ENCODE measurements around the gene LSP1. TPM values are rescaled to one million over a fixed set of nuclear protein-coding genes. Genes with fewer than 3 reads are reported as not detected.

Gene LSP1
- total and polyA plus RNA-seq, 7 donors, result 8.7 to 80.2 (median 32.7) TPM

GRCh38 chr11:1890856-1891830 lies 38.3 kb downstream of the LSP1 start:
- DNase-seq, result peak; percentile 66
- intact Hi-C loops (cut with DNase I), result no loop called here
- WGBS, 2 donors, result 63 to 79% methylated on average over 34 of the region's 34 CpGs
- no peaks in the 10 kb centered on the region for H3K4me1 ChIP-seq
- TF ChIP-seq POLR2AphosphoS5 (IDR thresholded peaks at IDR 0.05) (no peak), POLR2A (IDR thresholded peaks at IDR 0.05) (no peak), EP300 (IDR thresholded peaks at IDR 0.05) (no peak)
- TF ChIP-seq, protein P1, sequence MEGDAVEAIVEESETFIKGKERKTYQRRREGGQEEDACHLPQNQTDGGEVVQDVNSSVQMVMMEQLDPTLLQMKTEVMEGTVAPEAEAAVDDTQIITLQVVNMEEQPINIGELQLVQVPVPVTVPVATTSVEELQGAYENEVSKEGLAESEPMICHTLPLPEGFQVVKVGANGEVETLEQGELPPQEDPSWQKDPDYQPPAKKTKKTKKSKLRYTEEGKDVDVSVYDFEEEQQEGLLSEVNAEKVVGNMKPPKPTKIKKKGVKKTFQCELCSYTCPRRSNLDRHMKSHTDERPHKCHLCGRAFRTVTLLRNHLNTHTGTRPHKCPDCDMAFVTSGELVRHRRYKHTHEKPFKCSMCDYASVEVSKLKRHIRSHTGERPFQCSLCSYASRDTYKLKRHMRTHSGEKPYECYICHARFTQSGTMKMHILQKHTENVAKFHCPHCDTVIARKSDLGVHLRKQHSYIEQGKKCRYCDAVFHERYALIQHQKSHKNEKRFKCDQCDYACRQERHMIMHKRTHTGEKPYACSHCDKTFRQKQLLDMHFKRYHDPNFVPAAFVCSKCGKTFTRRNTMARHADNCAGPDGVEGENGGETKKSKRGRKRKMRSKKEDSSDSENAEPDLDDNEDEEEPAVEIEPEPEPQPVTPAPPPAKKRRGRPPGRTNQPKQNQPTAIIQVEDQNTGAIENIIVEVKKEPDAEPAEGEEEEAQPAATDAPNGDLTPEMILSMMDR (IDR thresholded peaks at IDR 0.05), result no peak
- no peaks in the 10 kb centered on the region for H3K9me3 ChIP-seq
- no peak overlapping the region for H3K27ac ChIP-seq
- no peaks in the 10 kb centered on the region for H3K36me3 ChIP-seq
- no peaks in the 10 kb centered on the region for H3K27me3 ChIP-seq
- no peak overlapping the region for H3K4me3 ChIP-seq

DNA sequence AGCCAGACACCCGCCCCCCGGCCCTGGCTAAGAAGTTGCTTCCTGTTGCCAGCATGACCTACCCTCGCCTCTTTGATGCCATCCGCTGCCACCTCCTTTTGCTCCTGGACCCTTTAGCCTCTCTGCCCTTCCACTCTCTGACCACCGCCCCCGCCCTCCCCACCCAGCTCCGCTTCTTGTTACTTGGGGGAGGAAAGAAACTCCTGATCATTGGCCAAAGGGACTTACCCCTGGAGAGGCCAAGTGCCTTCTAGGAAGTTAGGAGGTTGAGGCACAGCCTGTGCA lies 38.9 kb downstream of the LSP1 start, which contains the start of gene PRR33:
Gene PRR33 (minus strand): TSS at position 65 of the 285 bp plus-strand sequence. CDS start 1,311 bp downstream, outside the sequence.
- no peak within 1 kb of the TSS for H3K4me3 ChIP-seq
- no peak within 1 kb of the TSS for H3K27ac ChIP-seq
- H3K9me3 ChIP-seq, result no peaks in the 10 kb centered on the region
- TF ChIP-seq EP300 (IDR thresholded peaks at IDR 0.05) (no peak), POLR2AphosphoS5 (IDR thresholded peaks at IDR 0.05) (no peak)
- intact Hi-C loops (cut with DNase I), result no loop called here
- WGBS, 2 donors, result 78 to 83% methylated on average over 7 of the region's 7 CpGs
- no peaks in the 10 kb centered on the region for H3K27me3 ChIP-seq
- no peaks in the 10 kb centered on the region for H3K4me1 ChIP-seq
- no peak for DNase-seq
- no peaks in the 10 kb centered on the region for H3K36me3 ChIP-seq

DNA sequence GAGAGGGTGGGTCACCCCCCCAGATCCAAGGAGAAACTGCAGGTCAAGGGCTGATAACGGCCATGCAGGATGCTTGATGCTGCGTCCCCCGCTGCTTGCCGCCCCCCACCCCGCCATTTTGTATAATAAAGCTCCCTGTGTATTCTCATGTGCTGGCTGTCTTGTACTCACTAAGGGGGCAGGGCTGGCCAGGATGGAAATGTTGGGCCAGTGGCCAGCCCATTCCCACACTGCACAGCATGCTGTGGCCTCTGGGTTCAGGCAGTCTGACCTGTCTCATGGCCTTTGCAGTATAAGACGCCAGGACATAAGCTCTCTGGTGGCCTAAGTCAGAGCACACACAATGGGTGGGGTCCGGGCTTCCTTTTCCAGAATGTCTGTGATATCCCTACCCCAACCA lies 39.2 kb downstream of the LSP1 start:
- H3K9me3 ChIP-seq, result no peaks in the 10 kb centered on the region
- intact Hi-C loops (cut with DNase I), result no loop called here

GRCh38 chr11:1892558-1892957 lies 39.7 kb downstream of the LSP1 start:
- Histone ChIP-seq H3K27me3 (no peaks in the 10 kb centered on the region), H3K9me3 (no peaks in the 10 kb centered on the region), H3K36me3 (no peaks in the 10 kb centered on the region), H3K27ac (no peak overlapping the region), H3K4me1 (no peaks in the 10 kb centered on the region), H3K4me3 (no peak overlapping the region)
- WGBS, 2 donors, result 66 to 91% methylated on average over 5 of the region's 5 CpGs
- no peak for TF ChIP-seq POLR2A (IDR thresholded peaks at IDR 0.05)
- TF ChIP-seq EP300 (IDR thresholded peaks at IDR 0.05), result no peak
- TF ChIP-seq, protein P1 (IDR thresholded peaks at IDR 0.05), result no peak
- TF ChIP-seq POLR2AphosphoS5 (IDR thresholded peaks at IDR 0.05), result no peak
- intact Hi-C loops (cut with DNase I), result no loop called here
- no peak for DNase-seq

More for the DNA sequence above, 39.2 kb downstream of the LSP1 start:
- TF ChIP-seq POLR2AphosphoS5 (IDR thresholded peaks at IDR 0.05) (no peak), EP300 (IDR thresholded peaks at IDR 0.05) (no peak), POLR2A (IDR thresholded peaks at IDR 0.05) (no peak)
- TF ChIP-seq, protein P1 (IDR thresholded peaks at IDR 0.05), result no peak
- H3K4me3 ChIP-seq, result no peak overlapping the region
- no peaks in the 10 kb centered on the region for H3K36me3 ChIP-seq
- H3K27ac ChIP-seq, result no peak overlapping the region
- H3K27me3 ChIP-seq, result no peaks in the 10 kb centered on the region
- WGBS, 2 donors, result 92 to 93% methylated on average over 7 of the region's 7 CpGs
- no peak for DNase-seq
- no peaks in the 10 kb centered on the region for H3K4me1 ChIP-seq

DNA sequence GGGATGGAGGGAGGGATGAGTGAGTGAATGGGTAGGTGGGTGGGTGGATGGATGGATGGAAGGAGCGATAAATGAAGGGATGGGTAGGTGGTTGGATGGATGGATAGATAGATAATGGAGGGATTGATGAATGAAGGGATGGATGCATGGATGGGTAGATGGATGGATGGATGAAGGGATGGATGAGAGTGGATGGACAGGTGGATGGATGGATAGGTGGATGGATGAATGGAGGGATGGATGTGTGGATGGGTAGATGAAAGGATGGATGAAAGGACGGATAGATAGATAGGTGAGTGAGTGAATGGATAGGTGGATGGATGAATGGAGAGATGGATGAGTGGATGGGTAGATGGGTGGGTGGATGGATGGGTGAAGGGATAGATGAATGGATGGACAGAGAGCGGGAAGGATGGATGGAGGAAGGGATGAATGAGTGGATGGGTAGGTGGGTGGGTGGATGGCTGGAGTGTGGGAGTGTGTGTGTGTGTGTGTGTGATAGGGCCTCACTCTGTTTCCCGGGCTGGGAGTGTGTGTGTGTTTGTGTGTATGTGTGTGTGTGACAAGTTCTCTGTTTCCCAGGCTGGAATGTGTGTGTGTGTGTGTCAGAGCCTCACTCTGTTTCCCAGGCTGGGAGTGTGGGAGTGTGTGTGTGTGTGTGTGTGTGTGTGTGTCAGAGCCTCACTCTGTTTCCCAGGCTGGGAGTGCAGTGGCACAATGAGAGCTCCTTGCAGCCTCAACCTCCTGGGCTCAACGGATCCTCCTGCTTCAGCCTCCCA lies 40.9 kb downstream of the LSP1 start:
- Histone ChIP-seq H3K36me3 (no peaks in the 10 kb centered on the region), H3K4me1 (no peaks in the 10 kb centered on the region), H3K27me3 (peaks cover 0 to 4% (median 0%) of the 10 kb centered on the region in 3 donors), H3K4me3 (no peak overlapping the region), H3K27ac (no peak overlapping the region), H3K9me3 (no peaks in the 10 kb centered on the region)
- no peak for TF ChIP-seq POLR2AphosphoS5 (IDR thresholded peaks at IDR 0.05)
- TF ChIP-seq POLR2A (IDR thresholded peaks at IDR 0.05), result no peak
- no peak for TF ChIP-seq EP300 (IDR thresholded peaks at IDR 0.05)
- TF ChIP-seq, protein P1 (IDR thresholded peaks at IDR 0.05), result no peak
- intact Hi-C loops (cut with DNase I), result loop anchor here (1.0 kb wide), 2 partner anchors 23 to 46 kb away; no protein-coding TSS in a partner anchor
- DNase-seq, result no peak
- 81 to 94% methylated on average over 5 of the region's 5 CpGs for whole genome bisulfite sequencing, 2 donors

Data from sigmoid colon (tissue), 7 donors.